Upper lobe of right lung (tissue), 1 donor: ENCODE measurements around the gene PARP8. TPM values are rescaled to one million over a fixed set of nuclear protein-coding genes. Genes with fewer than 3 reads are reported as not detected.
A peak's percentile ranks its signal among the peaks of the same experiment; 100 is the strongest.
"Not testable (repeated sequence)": the region's sequence is repeated elsewhere in the genome, so short reads cannot be mapped to it uniquely, and the experiment has no call there.

ENCODE experiments used
- ATAC-seq: fragments of 200-7000 bp; cut with Tn5 transposase; one replicate; pipeline ENCODE4 v1.9.1; 2020; ENCODE audit warnings: mild to moderate bottlenecking, moderate library complexity
- DNase-seq: peaks from one replicate; pipeline ENCODE4 v3.0.0-alpha.2; 2020
- H3K27ac ChIP-seq: fragments of 200-600 bp; one replicate; pipeline ENCODE4 v1.8.0; 2022
- H3K27me3 ChIP-seq: fragments of 200-600 bp; one replicate; pipeline ENCODE4 v1.8.0; 2022; ENCODE audit warnings: mild to moderate bottlenecking
- H3K36me3 ChIP-seq: fragments of 200-600 bp; one replicate; pipeline ENCODE4 v1.8.0; 2022
- H3K4me1 ChIP-seq: fragments of 200-600 bp; one replicate; pipeline ENCODE4 v1.8.0; 2022
- H3K4me3 ChIP-seq: fragments of 200-600 bp; one replicate; pipeline ENCODE4 v1.8.0; 2022; ENCODE audit warnings: mild to moderate bottlenecking
- H3K9me3 ChIP-seq: fragments of 200-600 bp; one replicate; pipeline ENCODE4 v1.8.0; 2022
- intact Hi-C: fragments of 100-400 bp; cut with DNase I; formaldehyde crosslinking; loops from one replicate; pipeline ENCODE4 v1.11.0; 2022
- long read RNA-seq: library from polyadenylated mRNA; unstranded; transcript quantifications from one replicate; pipeline ENCODE4 v2.0.0, GENCODE V29; 2021
- total RNA-seq: library from RNA; stranded (reverse); fragmentation: NEBNext Ultra II Directional; extraction: Animal tissue kit (Norgen Biotek cat#: 25700); gene quantifications from one replicate; pipeline ENCODE4 v1.2.1, GENCODE V29; 2021
- TF ChIP-seq, protein P1 (sequence below): fragments of 200-600 bp; IDR thresholded peaks from one replicate; pipeline ENCODE4 v1.8.0; 2022; ENCODE audit warnings: antibody characterized with exemption
- donor health status: DM: no; HTN: yes; CAD: no; lungs with severe emphysema.

The PARP8 gene, protein sequence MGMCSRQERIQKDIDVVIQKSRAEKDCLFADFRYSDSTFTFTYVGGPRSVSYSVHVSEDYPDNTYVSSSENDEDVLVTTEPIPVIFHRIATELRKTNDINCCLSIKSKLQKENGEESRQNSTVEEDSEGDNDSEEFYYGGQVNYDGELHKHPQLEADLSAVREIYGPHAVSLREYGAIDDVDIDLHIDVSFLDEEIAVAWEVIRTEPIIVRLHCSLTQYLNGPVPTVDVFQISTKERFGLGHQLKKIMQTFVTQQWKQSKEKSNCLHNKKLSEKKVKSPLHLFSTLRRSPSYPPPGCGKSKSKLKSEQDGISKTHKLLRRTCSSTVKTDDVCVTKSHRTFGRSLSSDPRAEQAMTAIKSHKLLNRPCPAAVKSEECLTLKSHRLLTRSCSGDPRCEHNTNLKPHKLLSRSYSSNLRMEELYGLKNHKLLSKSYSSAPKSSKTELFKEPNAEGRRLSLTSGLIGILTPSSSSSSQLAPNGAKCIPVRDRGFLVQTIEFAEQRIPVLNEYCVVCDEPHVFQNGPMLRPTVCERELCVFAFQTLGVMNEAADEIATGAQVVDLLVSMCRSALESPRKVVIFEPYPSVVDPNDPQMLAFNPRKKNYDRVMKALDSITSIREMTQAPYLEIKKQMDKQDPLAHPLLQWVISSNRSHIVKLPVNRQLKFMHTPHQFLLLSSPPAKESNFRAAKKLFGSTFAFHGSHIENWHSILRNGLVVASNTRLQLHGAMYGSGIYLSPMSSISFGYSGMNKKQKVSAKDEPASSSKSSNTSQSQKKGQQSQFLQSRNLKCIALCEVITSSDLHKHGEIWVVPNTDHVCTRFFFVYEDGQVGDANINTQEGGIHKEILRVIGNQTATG
- total RNA-seq: 52.3 TPM
- long read RNA-seq, full-length matches to known transcripts: 6 of 33 reads
- long read RNA-seq, partial matches to known transcripts: 3 of 33 reads
- long read RNA-seq, other reads (novel, unspliced or antisense): 24 of 33 reads

DNA sequence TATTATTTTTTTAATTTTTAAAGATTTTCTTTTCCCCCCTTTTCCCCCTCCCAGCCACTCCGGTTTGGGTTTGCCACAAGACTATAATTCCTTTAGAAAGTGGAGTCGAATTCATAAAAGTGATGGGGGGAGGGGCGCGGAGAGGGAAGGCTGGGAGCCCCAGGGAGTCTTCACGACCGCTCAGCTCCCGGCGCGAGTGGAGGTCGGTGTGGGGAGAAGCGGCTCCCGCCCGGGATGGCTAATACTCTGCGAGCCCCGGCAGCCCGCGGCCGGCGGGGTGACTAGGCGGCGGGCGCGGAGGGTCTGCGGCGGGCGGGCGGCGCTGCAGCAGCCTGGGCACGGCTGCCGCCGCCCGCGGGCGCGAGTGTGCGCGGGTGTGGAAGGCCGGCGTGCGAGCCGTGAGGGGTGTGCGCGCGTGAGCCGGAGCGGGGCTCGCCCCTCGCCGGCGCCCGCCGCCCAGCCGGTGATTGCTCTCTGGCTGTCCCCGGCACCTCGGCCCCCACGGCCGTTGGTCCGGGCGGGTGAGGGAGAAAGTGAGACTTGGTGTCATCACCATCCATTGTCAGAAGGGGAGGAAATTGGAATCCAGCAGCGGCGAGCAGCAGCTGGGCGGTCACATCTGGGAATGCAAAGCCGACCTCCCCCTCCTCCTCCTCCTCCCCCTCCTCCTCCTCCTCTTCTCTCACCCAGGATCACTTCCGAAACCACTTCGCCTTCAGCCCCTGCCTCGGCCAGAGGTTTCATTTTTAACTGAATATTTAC, at the start of gene PARP8:
PARP8 (plus strand) TSS at position 377 of the 762 bp plus-strand sequence. CDS start 459 bp downstream, outside the sequence.
- no peaks in the 10 kb centered on the region for H3K27me3 ChIP-seq
- no peaks in the 10 kb centered on the region for H3K9me3 ChIP-seq
- peak within 1 kb of the TSS; percentile 76 for H3K4me3 ChIP-seq
- H3K27ac ChIP-seq: peak within 1 kb of the TSS; percentile 99
- ATAC-seq (peak; percentile 79), DNase-seq (peak; percentile 79)
- TF ChIP-seq, protein P1, sequence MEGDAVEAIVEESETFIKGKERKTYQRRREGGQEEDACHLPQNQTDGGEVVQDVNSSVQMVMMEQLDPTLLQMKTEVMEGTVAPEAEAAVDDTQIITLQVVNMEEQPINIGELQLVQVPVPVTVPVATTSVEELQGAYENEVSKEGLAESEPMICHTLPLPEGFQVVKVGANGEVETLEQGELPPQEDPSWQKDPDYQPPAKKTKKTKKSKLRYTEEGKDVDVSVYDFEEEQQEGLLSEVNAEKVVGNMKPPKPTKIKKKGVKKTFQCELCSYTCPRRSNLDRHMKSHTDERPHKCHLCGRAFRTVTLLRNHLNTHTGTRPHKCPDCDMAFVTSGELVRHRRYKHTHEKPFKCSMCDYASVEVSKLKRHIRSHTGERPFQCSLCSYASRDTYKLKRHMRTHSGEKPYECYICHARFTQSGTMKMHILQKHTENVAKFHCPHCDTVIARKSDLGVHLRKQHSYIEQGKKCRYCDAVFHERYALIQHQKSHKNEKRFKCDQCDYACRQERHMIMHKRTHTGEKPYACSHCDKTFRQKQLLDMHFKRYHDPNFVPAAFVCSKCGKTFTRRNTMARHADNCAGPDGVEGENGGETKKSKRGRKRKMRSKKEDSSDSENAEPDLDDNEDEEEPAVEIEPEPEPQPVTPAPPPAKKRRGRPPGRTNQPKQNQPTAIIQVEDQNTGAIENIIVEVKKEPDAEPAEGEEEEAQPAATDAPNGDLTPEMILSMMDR: no peak
- peaks cover 15% of the 10 kb centered on the region for H3K4me1 ChIP-seq
- intact Hi-C loops: no loop called here
- no peaks in the 10 kb centered on the region for H3K36me3 ChIP-seq

- Histone ChIP-seq H3K9me3 (no peaks in the 10 kb centered on the region), H3K27me3 (no peaks in the 10 kb centered on the region), H3K27ac (no peak overlapping the region), H3K36me3 (no peaks in the 10 kb centered on the region), H3K4me3 (no peak overlapping the region), H3K4me1 (no peaks in the 10 kb centered on the region)
- intact Hi-C loops: no loop called here
- TF ChIP-seq, protein P1: no peak
- peak; percentile 90 for ATAC-seq
- no peak for DNase-seq
These were observed 42.8 kb upstream of the PARP8 start for GRCh38 chr5:50623666-50624065.

GRCh38 chr5:50634866-50635265, 31.6 kb upstream of the PARP8 start:
- DNase-seq, H3K4me3 ChIP-seq, H3K27me3 ChIP-seq, ATAC-seq, H3K27ac ChIP-seq, H3K36me3 ChIP-seq, H3K4me1 ChIP-seq, H3K9me3 ChIP-seq, intact Hi-C loops: not testable (repeated sequence)

- H3K4me3 ChIP-seq, H3K4me1 ChIP-seq, intact Hi-C loops, H3K27me3 ChIP-seq, H3K9me3 ChIP-seq, ATAC-seq, H3K36me3 ChIP-seq, H3K27ac ChIP-seq, DNase-seq: not testable (repeated sequence)
These were observed 28.9 kb upstream of the PARP8 start for GRCh38 chr5:50637576-50637975.

- TF ChIP-seq, protein P1: no peak
- H3K9me3 ChIP-seq: no peaks in the 10 kb centered on the region
- H3K4me1 ChIP-seq: no peaks in the 10 kb centered on the region
These were observed 19.8 kb upstream of the PARP8 start for GRCh38 chr5:50646591-50646990.

GRCh38 chr5:50647726-50648125, 18.7 kb upstream of the PARP8 start:
- Histone ChIP-seq H3K36me3 (no peaks in the 10 kb centered on the region), H3K27ac (no peak overlapping the region), H3K27me3 (no peaks in the 10 kb centered on the region), H3K4me3 (no peak overlapping the region), H3K4me1 (no peaks in the 10 kb centered on the region), H3K9me3 (no peaks in the 10 kb centered on the region)
- DNase-seq (no peak), ATAC-seq (no peak)
- intact Hi-C loops: no loop called here
- TF ChIP-seq, protein P1: no peak

More at GRCh38 chr5:50646591-50646990, 19.8 kb upstream of the PARP8 start:
- DNase-seq (no peak), ATAC-seq (no peak)
- Histone ChIP-seq H3K27ac (no peak overlapping the region), H3K36me3 (no peaks in the 10 kb centered on the region), H3K4me3 (no peak overlapping the region), H3K27me3 (no peaks in the 10 kb centered on the region)
- intact Hi-C loops: no loop called here
